ENCODE data around the gene HLA-DQA1. TPM values are rescaled to one million over a fixed set of nuclear protein-coding genes. Genes with fewer than 3 reads are reported as not detected.

The HLA-DQA1 gene
- total RNA-seq, 5 donors from 2014 or later (not counting 1 experiment from before 2014, with no cell fraction given): 6.9 to 25.8 (median 10.8) TPM

Other genes starting within 250 kb of the HLA-DQA1 start
- not detected for gene BTNL2, start 230.2 kb upstream of the HLA-DQA1 start, total RNA-seq
- gene HLA-DRA, start 197.5 kb upstream of the HLA-DQA1 start, total RNA-seq: 100 to 1,000 TPM in 1 of 5 donors, 10 to 100 TPM in 4; 41.1 to 131 (median 47.9) TPM
- 10 to 100 TPM in 1 of 5 donors, 1 to 10 TPM in 3, not detected in 1; 3.2 to 14.0 (median 8.0) TPM for gene HLA-DRB5, start 107.1 kb upstream of the HLA-DQA1 start, total RNA-seq
- gene HLA-DRB1, start 47.6 kb upstream of the HLA-DQA1 start, total RNA-seq: 10 to 100 TPM; 23.4 to 44.1 (median 30.3) TPM
- 10 to 100 TPM in 4 of 5 donors, 1 to 10 TPM in 1; 4.2 to 28.1 (median 17.0) TPM for gene HLA-DQB1, start 29.3 kb downstream of the HLA-DQA1 start, total RNA-seq
- 1 to 10 TPM in 3 of 5 donors, under 1 TPM in 2; 0.35 to 2.7 (median 1.1) TPM for gene HLA-DQA2, start 104.0 kb downstream of the HLA-DQA1 start, total RNA-seq
- gene HLA-DQB2, start 126.1 kb downstream of the HLA-DQA1 start, total RNA-seq: 1 to 10 TPM in 2 of 5 donors, under 1 TPM in 2, not detected in 1; 0.70 to 3.1 (median 1.3) TPM
- 1 to 10 TPM; 3.3 to 8.2 (median 3.9) TPM for gene HLA-DOB, start 179.6 kb downstream of the HLA-DQA1 start, total RNA-seq
- gene TAP2, start 201.3 kb downstream of the HLA-DQA1 start, total RNA-seq: 100 to 1,000 TPM; 116 to 147 (median 140) TPM
- gene PSMB8, start 206.6 kb downstream of the HLA-DQA1 start, total RNA-seq: 100 to 1,000 TPM; 131 to 171 (median 150) TPM
- 100 to 1,000 TPM; 117 to 163 (median 147) TPM for gene TAP1, start 216.3 kb downstream of the HLA-DQA1 start, total RNA-seq
- 100 to 1,000 TPM; 110 to 173 (median 134) TPM for gene PSMB9, start 216.8 kb downstream of the HLA-DQA1 start, total RNA-seq